CD1c-positive myeloid dendritic cell (primary cell): Measurements from ENCODE around the gene USP10.

Experiments used
- DNase-seq: peaks from one replicate; pipeline ENCODE4 v3.0.0-alpha.2; 2016; ENCODE audit errors: extremely low spot score

Gene USP10

GRCh38 chr16:84751947-84752346 is 52.1 kb downstream of the USP10 start:
- DNase-seq, result peak; percentile 85

GRCh38 chr16:84752600-84752999 is 52.8 kb downstream of the USP10 start:
- DNase-seq, result no peak

- no peak for DNase-seq
Observed at GRCh38 chr16:84753412-84754326, 53.9 kb downstream of the USP10 start.

GRCh38 chr16:84754353-84754856 is 54.6 kb downstream of the USP10 start:
- DNase-seq, result peak; percentile 91

- peak; percentile 60 for DNase-seq
Observed at GRCh38 chr16:84754956-84755672, 55.3 kb downstream of the USP10 start.

GRCh38 chr16:84756830-84757229 is 57.0 kb downstream of the USP10 start:
- no peak for DNase-seq

GRCh38 chr16:84758627-84759026 is 58.8 kb downstream of the USP10 start:
- no peak for DNase-seq

- DNase-seq, result no peak
Observed at GRCh38 chr16:84759061-84759460, 59.3 kb downstream of the USP10 start.

GRCh38 chr16:84759906-84760305 is 60.1 kb downstream of the USP10 start:
- no peak for DNase-seq

GRCh38 chr16:84761448-84762368 is 61.9 kb downstream of the USP10 start:
- DNase-seq, result no peak

- DNase-seq, result no peak
Observed at GRCh38 chr16:84763164-84763563, 63.4 kb downstream of the USP10 start.

- no peak for DNase-seq
Observed at GRCh38 chr16:84763629-84764028, 63.8 kb downstream of the USP10 start.

- no peak for DNase-seq
Observed at GRCh38 chr16:84764970-84765369, 65.2 kb downstream of the USP10 start.

GRCh38 chr16:84765616-84766580 is 66.1 kb downstream of the USP10 start:
- DNase-seq, result no peak

- no peak for DNase-seq
Observed at GRCh38 chr16:84766978-84767773, 67.4 kb downstream of the USP10 start.

- DNase-seq, result no peak
Observed at GRCh38 chr16:84768061-84768807, 68.4 kb downstream of the USP10 start.

GRCh38 chr16:84768808-84769197 is 69.0 kb downstream of the USP10 start:
- DNase-seq, result no peak

GRCh38 chr16:84769416-84769815 is 69.6 kb downstream of the USP10 start:
- no peak for DNase-seq

- DNase-seq, result no peak
Observed at GRCh38 chr16:84773312-84773711, 73.5 kb downstream of the USP10 start.
